ENCODE results near the gene BANP.
"Not testable (repeated sequence)": the region's sequence is repeated elsewhere in the genome, so short reads cannot be mapped to it uniquely, and the experiment has no call there.

Gene BANP, protein sequence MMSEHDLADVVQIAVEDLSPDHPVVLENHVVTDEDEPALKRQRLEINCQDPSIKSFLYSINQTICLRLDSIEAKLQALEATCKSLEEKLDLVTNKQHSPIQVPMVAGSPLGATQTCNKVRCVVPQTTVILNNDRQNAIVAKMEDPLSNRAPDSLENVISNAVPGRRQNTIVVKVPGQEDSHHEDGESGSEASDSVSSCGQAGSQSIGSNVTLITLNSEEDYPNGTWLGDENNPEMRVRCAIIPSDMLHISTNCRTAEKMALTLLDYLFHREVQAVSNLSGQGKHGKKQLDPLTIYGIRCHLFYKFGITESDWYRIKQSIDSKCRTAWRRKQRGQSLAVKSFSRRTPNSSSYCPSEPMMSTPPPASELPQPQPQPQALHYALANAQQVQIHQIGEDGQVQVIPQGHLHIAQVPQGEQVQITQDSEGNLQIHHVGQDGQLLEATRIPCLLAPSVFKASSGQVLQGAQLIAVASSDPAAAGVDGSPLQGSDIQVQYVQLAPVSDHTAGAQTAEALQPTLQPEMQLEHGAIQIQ

DNA sequence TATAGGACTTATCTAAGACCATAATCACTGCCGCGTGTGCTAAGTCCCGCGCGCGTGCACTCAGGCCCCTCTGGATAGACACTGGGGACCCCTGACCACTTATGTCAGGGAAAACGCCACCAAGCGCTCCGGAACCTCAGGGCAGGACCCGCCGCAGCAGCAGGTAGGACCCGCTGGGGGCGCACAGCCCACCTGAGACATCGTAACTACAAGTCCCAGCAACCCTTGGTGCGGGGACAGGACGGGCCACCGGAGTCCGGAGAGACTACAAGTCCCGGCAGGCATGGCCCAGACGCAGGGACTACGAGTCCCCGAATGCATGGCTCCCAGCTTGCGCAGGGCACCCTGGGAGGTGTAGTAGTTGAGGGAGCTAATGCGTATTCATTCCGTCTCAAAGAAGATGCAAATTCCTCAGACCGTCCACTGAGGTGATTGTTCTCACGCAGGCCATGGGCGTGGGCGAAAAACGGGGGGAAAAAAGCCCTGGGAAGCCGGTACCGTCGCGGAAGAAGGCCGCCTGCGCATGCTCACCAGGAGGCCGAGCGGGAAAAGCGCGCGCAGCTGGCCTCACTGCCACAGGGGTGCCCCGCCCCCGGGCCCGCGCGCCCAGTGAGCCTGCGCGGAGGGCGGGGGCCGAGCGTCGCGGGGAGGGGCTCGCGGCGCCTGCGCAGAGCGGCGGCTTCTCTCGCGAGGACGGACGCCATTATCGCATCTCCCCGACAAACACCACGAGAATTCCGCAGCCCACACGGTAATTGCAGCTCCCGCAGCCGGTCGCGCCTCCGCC lies at the start of gene BANP:
BANP (plus strand) TSS at position 670 of the 787 bp plus-strand sequence. CDS start 23,682 bp downstream, outside the sequence.
- peak; percentile 95 for DNase-seq

DNA sequence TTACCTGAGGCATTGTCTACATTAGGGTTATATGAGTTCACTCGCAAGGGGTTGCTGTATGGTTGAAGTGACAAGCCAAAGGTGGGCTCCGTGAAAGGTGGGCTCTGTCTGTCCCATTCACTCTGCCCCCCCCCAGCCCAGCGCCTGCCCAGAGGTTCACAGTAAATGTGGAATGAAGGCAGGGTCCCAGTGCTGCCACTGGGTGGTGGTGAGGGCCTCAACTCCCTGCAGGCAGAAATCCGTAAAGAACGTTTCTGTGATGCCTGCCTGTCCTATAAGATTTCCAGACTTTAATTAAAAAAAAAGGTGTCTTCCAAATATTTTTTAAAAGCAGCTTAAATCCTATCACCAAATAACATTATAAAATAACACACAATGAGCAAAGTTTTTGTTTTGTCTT lies 46.3 kb upstream of the BANP start:
- DNase-seq, result not testable (repeated sequence)

DNA sequence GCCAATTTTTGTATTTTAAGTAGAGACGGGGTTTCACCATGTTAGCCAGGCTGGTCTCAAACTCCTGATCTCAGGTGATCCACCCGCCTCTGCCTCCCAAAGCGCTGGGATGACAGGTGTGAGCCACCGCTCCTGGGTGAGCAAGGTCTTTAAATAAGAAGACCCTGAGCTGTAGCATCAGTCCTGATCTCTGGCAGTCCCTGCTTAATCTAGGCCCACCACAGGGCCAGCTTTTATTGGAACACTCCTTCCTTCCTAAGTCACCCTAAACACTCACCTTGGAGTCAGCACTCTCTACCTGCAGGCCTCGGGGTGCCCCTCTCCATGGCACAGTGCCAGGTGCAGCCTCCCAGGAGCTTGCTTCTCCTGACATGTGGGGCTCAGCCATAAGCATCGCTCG lies 45.7 kb upstream of the BANP start:
- not testable (repeated sequence) for DNase-seq

DNA sequence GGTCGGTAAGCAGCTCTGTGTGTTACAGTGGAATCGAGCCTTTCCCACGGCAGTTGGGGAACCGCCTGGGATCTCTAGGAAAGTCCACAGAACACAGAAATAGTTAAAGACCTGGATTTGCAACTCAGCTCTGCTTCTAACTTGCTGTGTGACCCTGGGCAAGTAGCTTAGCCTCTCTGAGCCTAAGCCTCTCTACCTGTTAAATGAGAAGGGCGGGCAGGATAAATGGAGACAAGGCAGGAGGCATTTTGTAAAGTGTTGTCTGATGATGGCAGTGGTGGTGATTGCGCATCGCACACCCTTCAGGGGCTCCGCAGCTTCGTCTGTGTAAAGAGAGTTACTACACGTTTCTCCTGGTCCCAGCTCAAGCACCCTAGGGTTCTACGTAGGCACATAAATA lies 43.1 kb upstream of the BANP start:
- DNase-seq, result not testable (repeated sequence)

DNA sequence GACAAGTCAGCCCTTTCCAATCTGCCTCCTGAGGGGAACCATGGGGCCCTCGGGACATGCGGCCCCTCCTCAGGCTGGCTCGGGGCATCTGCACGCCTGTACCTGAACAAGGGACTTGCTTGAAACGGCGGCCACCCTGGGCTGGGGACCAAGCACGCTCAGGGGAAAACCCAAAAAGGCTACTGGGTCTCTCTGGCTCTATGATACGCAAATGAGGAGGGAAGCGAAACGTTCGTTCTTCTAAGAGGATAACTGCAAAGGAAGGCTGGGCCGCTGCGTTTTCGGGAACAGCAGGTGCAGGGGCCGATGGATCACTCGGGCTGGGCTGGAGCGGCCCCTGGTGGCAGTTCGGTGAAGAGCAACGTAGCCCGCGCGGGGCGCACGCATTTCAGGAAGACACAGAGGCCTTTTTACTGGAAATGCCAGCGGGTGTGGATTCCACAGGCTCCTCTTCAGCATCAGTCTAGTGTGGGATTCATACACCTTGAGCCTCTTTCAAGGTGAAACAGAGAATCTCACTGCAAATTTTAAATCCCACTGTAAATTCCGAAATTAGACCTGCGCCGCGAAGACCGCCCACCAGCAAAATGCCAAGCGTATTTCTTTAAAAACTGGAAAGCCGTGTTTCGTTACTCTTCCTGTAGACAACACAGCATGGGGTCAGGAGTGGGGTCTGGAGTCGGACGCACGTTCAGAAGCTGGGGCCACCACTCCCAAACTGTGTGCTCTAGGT lies 41.9 kb upstream of the BANP start:
- DNase-seq, result peak; percentile 28

DNA sequence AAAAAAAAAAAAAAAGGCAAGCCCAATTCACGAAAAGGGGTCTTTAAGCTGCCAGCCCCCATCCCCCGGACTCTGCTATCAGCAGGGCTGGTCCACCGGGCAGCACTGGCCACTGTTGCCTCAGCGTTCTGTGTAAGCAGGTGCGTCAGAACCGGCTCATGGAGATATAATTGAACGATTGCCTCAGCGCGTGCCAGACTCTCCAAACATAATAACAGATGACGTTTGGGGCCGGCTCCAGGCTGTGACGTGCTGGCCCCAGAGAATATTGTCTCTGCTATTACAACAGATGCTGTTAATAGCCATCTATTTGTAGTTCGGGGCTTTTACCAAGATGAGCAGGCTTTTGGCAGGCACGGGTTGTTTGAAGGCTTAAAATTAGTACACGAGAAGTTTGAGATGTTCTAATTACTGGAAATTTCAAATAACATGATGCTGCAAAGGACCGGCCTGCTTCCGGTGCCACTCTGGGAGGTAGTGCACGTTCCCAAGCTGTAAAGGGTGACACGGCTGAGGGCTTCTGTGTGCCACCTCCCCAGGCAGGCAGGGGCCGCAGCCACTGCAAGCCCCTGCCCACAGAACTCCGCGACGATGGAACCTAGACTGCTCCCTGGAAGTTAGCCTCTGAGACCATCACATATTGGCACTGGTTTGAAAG lies 40.0 kb upstream of the BANP start:
- DNase-seq, result not testable (repeated sequence)

DNA sequence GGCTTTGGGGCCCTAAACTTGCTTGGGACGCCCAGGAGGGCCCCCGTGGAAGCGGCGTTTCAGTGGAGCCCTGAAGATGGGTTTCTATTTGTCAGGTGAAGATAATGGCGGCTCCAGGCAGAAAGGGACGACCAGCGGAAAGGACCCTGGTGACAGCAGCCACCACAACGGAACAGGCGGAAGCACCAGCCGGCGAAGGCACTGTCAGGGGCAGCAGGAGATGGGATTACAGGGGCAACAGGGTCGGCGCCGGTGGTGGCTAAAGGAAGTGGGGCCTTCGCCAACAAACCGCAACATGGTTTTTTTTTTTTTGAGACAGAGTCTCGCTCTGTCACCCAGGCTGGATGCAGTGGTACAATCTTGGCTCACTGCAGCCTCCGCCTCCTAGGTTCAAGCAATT lies 38.5 kb upstream of the BANP start:
- not testable (repeated sequence) for DNase-seq

DNA sequence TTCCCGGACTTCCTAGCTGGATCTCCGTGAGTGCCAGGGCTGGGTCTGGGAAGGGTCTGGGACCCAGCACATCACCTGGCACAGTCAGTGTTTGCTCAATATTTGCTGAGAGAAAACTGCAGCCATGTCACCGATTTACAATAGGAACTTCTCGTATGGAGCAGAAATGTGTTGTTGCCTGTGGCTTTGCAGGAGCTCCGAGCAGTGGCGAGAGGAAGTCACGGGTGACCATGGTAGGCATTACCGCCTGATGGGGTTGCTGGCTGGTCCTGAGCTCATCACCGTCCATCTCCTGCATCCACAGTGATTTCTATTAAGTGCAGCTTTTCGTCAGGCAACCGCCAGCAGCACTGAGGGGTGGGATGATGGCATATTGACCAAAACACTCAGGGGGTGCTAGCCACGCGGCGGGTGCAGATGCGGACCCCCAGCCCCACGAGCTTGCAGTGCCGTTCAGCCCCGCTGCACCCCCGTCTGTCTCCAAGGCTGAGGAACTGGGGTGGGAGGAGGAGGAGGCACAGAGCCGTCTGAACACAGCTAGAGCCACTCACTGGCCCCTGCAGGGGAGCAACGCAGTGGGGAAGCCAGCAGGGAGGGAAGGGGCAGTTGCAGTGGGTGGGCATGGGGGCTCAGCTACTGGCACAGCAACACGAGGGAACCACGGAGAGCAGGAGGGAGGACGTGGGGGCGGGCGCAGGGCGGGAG lies 37.1 kb upstream of the BANP start:
- not testable (repeated sequence) for DNase-seq

DNA sequence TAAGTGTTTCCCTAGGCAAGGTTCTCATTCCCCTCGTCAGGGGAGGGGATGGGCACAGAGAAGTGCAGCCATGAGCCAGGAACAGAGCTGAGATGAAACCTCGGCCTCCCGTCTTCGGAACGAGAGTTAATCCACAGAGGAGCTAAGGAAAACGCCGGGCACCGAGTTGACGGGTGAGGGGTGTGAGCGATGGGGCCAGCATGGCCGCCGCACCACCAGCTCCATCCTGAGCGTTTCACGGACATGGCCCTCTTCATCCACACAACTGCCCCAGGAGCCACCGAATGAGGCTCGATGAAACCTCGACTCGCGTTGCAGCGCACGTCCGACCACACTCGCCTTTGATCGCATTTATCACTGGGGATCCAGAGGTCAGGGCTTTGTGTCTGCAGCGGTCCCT lies 36.4 kb upstream of the BANP start:
- no peak for DNase-seq

DNA sequence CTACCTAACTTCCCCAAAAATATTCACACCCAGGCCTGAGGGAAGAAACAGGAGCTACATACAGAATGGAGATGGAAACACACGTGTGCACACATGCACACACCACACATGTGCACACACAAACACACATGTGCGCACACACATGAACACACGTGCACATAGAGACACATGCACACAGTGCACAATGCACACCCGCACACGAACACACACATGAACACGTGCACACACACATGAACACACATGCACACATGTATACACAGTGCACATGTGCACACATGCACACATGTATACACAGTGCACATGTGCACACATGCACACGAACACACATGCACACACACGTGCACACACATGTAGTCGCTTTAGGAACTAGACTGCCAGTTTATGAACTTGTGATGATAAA lies 33.7 kb upstream of the BANP start:
- no peak for DNase-seq

DNA sequence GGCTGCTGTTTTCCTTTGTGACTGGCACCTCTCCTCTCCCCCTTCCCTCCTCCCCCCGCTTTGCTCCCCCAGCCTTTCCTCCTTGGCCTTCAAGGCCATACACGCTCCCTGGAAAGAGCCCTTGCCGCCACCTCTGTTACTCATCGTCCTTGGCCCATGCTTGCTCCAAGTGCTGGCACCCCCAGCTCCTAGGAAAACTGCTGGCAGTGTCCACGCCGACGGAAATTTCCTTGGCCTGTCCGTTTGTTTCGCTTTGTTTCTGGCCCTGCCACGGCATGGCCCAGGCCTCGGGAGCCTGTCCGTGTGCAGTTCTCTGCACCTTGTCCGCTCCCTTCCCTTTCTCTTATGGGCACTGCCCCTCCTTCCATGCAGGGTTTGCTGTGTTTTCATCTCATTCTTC lies 32.9 kb upstream of the BANP start:
- DNase-seq, result no peak

DNA sequence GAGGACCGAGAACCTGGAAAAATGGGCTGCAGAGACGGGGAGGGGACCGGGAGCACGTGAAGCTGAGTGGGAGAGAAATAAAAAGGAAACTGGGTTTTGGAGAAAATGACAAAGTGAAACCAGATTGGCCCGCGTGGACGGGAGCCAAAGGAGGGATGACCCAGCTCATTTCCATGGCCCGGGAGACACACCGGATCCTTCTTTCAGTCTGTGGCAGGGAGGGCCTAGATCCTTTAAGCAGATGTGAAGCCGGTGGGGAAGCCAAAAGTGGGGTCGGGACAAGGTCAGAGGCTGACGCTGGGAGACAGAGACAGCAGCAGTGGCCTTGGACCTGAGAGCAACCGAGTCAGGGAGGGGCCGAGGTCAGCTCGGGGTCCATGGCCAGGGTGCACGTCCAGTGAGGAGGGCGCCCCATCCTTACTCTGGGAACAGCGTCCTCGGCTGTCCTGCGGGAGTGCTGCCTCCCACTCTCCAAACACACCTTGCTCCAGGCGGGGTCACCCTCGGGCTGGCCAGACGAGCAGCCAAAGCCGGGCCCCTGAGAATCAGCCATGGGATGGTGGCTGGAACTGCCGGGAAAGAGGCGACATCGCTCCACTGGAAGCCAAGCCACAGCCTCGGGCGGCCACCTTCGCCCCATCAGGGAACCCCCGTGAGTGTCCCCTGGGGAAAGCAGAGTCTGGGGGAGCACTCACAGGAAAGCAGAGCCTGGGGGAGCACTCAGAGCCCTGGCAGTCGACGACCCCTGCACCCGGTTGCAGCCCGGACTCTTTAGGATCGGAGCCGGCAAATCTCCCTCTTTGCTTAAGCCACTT lies 32.2 kb upstream of the BANP start:
- DNase-seq, result no peak

DNA sequence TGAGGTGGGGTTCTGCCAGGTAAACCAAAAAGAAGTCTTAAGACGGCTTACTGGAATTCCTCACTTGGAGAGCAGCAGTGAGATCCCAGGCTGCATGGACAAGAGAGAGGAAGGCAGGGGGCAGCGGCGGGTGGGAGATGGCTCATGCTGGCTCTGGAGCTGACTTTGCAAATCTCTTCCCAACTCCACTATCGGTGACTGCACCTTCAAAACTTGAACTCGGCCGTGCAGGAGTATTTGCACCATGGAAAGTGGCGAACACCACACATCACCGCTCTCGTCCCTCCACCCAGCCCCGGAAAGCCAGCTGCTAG lies 31.6 kb upstream of the BANP start:
- no peak for DNase-seq

DNA sequence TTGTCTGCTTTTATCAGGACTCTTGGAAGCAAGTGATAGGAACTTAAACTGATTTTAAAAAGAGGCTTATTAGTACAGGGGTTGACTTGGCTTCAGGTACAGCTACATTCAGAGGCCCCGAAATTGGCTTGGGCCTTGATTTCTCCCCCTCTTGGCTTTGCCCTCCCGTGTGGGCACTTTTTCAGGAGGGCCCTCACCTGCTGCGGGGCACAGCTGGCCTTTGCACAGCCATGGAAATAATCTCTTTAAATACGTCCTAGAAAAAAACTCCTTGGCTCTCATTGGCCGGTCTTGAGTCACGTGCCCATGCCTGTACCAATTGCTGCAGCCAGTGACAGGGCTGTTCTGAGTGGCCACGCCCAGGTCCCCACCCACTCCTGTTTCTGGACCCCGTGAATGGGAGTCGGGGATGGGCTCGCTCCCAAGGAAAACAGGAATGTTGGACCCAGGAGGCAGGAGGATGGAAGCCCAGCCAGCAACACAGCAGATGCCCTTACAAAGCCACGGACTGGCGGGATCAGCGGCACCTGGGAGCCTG lies 29.9 kb upstream of the BANP start:
- DNase-seq, result no peak

DNA sequence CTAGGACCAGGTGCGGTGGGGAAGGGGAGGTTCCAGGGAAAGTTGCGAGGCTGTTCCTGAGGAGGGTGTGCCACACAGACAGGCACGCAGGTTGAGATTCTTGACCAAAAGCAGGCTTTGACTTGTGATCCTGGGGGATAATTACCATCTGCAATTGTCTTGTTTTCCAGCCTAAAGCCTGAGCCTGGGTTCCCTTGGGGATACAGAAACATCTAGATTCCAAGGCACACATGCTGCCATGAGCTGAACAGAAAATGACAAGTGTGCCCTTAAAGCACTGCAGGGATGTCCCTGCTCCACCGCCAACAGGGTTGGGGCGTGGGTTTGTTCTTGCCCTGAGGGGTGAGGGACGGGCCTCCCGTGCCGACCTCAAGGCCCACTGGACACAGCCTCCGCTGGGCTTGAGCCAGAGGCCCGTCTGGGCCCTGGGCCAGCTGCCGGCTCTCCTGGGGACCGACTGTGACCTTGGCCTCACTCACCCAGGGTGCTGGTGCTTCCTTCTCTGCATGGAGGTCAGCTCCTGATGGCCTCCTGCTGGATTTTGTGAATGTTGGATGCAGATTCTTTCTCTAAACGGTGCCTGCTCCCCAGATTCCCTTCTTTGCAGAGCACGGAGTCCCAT lies 28.9 kb upstream of the BANP start:
- DNase-seq, result no peak

DNA sequence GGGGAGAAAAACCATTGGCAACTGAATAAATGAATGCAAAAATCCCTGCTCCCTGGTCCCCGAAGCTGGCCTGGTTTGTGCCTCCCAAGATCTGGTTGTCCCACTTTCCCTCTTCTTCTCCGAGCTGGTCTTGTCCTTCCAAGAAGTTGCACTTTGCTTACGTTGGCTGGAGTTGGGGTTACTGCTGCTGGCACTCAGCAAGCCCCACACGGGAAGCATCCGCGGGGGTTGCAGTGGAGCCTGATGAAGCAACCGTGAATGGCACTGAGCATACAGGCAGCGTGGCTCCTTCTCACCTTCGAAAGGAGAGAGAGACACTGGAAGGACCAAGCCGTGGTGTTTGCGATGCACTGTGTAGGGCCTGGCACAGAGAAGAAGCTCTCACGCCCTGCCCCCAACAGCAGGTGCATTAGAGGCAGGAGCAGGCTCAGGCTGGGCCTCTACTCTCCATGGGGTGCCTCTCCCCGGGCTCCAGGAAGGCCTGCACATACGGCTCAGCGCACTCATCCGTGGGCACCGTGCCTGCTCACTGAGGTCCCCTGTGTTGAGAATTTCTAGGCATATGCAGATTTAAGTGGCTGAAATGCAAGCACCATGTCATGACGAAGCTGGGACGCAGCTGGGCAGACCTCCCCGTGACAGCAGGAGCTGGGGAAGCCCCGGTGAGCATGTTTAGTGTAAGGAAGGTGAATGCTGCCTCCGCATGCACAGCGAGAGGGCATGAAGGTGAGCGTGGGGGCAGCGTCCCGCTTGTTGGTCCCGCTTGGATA lies 27.0 kb upstream of the BANP start:
- peak; percentile 59 for DNase-seq

DNA sequence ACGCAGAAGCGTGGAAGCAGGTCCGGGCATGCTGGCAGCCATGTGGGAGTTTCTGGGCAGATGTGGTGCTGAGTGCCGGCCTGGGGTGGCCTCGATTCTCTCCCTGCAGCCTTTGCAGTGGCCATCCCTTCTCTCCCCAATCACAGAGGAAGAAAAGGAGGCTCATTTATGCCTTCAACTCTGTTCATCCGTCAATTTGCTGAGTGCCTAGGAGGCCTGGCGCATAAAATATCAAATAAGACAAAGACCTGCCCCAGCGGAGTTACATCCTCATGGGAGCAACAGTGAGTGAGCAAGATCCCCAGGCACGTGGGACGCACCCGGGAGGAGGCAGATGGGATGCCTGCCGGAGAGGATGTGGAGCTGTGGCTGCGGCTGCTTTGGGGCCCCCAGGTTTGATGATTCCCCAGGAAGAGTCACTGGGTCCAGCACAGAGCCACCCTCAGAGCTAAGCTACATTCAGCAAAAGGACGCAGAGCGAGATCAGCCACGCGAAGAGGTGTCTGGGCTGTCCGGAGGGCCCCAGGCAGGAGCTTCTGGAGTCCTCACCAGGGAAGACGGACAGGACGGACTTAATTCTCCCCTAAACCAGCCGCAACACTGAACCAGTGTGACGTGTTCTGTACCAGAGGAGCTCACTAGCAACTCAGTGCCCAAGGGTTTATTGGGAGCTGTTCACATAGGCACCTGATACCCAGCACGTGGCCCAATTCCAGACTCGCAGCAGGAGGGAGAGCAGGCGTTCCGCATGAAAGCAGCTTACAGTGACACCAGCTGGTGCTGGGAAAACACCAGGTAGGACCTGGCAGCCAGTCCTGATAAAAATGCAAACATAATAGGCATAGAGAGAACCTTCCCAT lies 26.2 kb upstream of the BANP start:
- peak; percentile 67 for DNase-seq
